ENCODE measurements around the gene RPP25.

DNA sequence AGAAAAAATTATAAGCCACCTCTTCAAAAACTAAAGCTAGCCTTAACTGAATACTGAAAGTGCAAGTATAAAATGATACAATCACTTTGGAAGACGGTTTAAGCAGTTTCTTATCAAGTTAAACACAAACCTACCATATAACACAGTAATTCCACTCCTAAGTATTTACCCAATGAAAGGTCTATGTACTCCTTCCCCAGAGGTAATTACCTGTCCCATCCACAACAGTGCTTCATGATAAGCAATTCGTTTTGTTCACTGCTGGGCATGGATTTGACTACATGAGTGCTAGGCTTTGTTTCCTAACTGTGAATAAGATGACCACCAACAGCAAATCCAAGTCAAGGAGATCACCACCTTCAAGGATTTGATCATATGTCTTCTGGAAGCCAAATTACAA lies 23.0 kb downstream of the RPP25 start:
- TF ChIP-seq POLR2A (IDR thresholded peaks at IDR 0.05; ENCODE audit: low read depth, low read length) (no peak), TAF1 (IDR thresholded peaks at IDR 0.05; ENCODE audit: low read depth, low read length) (no peak), POLR2AphosphoS5 (IDR thresholded peaks at IDR 0.05; ENCODE audit: low read depth, low read length) (no peak)
